ENCODE measurements around the gene FBXW4.

FBXW4 gene

DNA sequence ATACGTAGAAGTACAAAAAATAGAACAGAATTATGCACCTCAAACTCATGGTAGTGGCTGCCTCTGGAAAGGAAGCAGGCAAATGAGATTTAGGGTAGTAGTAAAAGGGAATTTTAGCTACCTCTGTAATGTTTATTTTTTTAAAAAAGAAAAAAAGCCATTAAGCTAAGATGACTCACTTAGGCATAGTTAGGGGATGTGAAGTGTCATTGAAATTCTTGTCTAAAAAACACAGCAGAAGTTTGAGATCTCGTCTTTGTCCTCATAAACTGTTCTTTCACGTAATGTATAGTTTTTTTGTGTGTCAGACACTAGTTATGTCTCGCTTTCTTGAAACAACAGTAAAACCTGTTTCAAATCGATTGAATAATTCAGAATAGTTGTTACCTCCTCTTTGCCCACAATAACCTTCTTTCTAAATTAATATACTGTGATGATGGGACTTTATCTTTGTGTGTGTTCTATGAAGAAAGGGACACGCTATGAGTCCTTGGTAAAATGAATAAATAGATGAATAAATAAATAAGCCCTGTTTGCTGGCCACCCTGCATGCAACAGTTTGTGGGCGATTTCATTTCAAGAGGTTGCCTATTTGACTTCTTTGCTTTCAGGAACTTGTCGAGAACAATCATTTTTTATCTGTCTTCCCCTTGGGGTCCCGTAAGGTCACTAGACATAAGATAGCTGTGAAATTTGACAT is 14.5 kb upstream of the FBXW4 start:
- H2BK5ac ChIP-seq (ENCODE audit: low read length), result no peak overlapping the region
- no CpG with 5 or more reads among the region's 9 CpGs for WGBS (ENCODE audit: extremely low coverage, insufficient coverage, low lambda C conversion rate)
- H3K27me3 ChIP-seq (ENCODE audit: insufficient read depth, low read length, poor library complexity), result no peaks in the 10 kb centered on the region

DNA sequence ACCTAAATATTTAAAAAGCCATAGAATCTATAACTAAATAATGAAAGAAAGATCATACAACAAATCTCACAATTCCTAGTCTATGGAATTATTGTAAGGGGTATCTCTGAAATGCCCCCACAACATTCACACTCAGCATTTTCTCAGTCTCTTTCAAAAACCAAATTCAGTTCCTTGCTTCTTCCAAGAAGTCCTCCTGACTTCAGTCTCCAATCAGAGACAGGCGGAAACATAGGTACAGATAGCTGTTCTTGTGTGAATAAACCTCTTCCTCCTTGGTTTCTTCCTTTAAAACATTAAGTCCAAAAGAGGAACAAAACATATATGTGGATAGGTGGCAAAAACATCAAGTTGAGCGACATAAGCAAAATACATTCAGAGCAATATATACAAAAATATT is 13.9 kb upstream of the FBXW4 start:
- Histone ChIP-seq H3K4me3 (ENCODE audit: low read length) (no peak overlapping the region), H3K27ac (ENCODE audit: low read depth, low read length) (no peak overlapping the region), H3K9ac (ENCODE audit: low read length) (no peak overlapping the region), H3K79me1 (ENCODE audit: low read length) (no peaks in the 10 kb centered on the region), H3K4me1 (ENCODE audit: control insufficient read depth, low read depth, low read length) (peaks cover 3% of the 10 kb centered on the region), H3K23ac (ENCODE audit: low read length) (no peak overlapping the region), H3K4me2 (ENCODE audit: low read length) (no peak overlapping the region), H2BK120ac (ENCODE audit: low read depth, low read length) (no peak overlapping the region), H3K36me3 (ENCODE audit: control insufficient read depth, insufficient read depth, low read length) (no peaks in the 10 kb centered on the region), H4K8ac (ENCODE audit: low read depth, low read length) (no peak overlapping the region), H3K4ac (ENCODE audit: low read depth, low read length) (no peak overlapping the region), H3K56ac (ENCODE audit: low read length) (no peak overlapping the region), H2BK15ac (replicated peaks; ENCODE audit: low read depth) (no peak overlapping the region), H3K18ac (ENCODE audit: low read length) (no peak overlapping the region), H2BK5ac (ENCODE audit: low read length) (no peak overlapping the region), H4K5ac (ENCODE audit: low read length) (no peak overlapping the region), H2AK5ac (ENCODE audit: low read length) (no peak overlapping the region), H3K79me2 (ENCODE audit: control insufficient read depth, insufficient read depth, low read length) (no peaks in the 10 kb centered on the region), H3K27me3 (ENCODE audit: insufficient read depth, low read length, poor library complexity) (no peaks in the 10 kb centered on the region)
- no CpG with 5 or more reads among the region's 2 CpGs for whole genome bisulfite sequencing (ENCODE audit: extremely low coverage, insufficient coverage, low lambda C conversion rate)
- no peak for DNase-seq

More for the DNA sequence above, 14.5 kb upstream of the FBXW4 start:
- H3K18ac ChIP-seq (ENCODE audit: low read length), result no peak overlapping the region
- no peak overlapping the region for H3K56ac ChIP-seq (ENCODE audit: low read length)
- no peak overlapping the region for H3K4me3 ChIP-seq (ENCODE audit: low read length)
- H3K4me2 ChIP-seq (ENCODE audit: low read length), result no peak overlapping the region
- no peak overlapping the region for H2BK15ac ChIP-seq (replicated peaks; ENCODE audit: low read depth)
- no peak overlapping the region for H2AK5ac ChIP-seq (ENCODE audit: low read length)
- peaks cover 3% of the 10 kb centered on the region for H3K4me1 ChIP-seq (ENCODE audit: control insufficient read depth, low read depth, low read length)
- H3K36me3 ChIP-seq (ENCODE audit: control insufficient read depth, insufficient read depth, low read length), result no peaks in the 10 kb centered on the region
- H3K27ac ChIP-seq (ENCODE audit: low read depth, low read length), result no peak overlapping the region
- H3K79me1 ChIP-seq (ENCODE audit: low read length), result no peaks in the 10 kb centered on the region
- no peak overlapping the region for H3K4ac ChIP-seq (ENCODE audit: low read depth, low read length)
- H3K23ac ChIP-seq (ENCODE audit: low read length), result no peak overlapping the region
- H2BK120ac ChIP-seq (ENCODE audit: low read depth, low read length), result no peak overlapping the region
- no peak for DNase-seq
- no peaks in the 10 kb centered on the region for H3K79me2 ChIP-seq (ENCODE audit: control insufficient read depth, insufficient read depth, low read length)
- no peak overlapping the region for H3K9ac ChIP-seq (ENCODE audit: low read length)
- H4K8ac ChIP-seq (ENCODE audit: low read depth, low read length), result no peak overlapping the region
- no peak overlapping the region for H4K5ac ChIP-seq (ENCODE audit: low read length)

DNA sequence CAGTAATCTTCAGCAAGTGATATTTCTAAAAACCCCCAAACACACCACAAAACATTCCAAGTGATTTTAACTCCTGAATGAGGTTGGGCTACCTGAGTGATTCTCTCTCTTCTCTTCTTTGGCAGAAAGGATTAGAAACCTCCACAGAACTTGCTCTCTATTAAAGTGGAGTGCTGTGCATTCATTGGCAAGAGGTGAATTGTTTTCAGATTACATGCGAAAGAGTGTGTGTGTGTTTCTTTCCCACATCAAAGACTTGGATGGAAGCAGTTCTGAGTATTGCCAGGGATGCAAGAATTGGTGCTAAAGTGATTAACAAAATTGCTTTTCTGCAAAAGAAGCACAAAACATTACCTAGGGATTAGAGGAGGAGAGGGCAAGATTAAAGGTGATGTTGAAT is 13.1 kb upstream of the FBXW4 start:
- no peak overlapping the region for H4K8ac ChIP-seq (ENCODE audit: low read depth, low read length)
- H2BK5ac ChIP-seq (ENCODE audit: low read length), result no peak overlapping the region
- no CpG with 5 or more reads among the region's 1 CpG for WGBS (ENCODE audit: extremely low coverage, insufficient coverage, low lambda C conversion rate)
- no peak overlapping the region for H2BK120ac ChIP-seq (ENCODE audit: low read depth, low read length)
- DNase-seq, result no peak
- H2BK15ac ChIP-seq (replicated peaks; ENCODE audit: low read depth), result no peak overlapping the region
- no peak overlapping the region for H3K4me2 ChIP-seq (ENCODE audit: low read length)
- H3K56ac ChIP-seq (ENCODE audit: low read length), result no peak overlapping the region
- H3K36me3 ChIP-seq (ENCODE audit: control insufficient read depth, insufficient read depth, low read length), result no peaks in the 10 kb centered on the region
- H3K9ac ChIP-seq (ENCODE audit: low read length), result no peak overlapping the region
- no peaks in the 10 kb centered on the region for H3K79me1 ChIP-seq (ENCODE audit: low read length)
- H3K27ac ChIP-seq (ENCODE audit: low read depth, low read length), result no peak overlapping the region
- no peak overlapping the region for H3K4ac ChIP-seq (ENCODE audit: low read depth, low read length)
- H3K4me3 ChIP-seq (ENCODE audit: low read length), result no peak overlapping the region
- H3K18ac ChIP-seq (ENCODE audit: low read length), result no peak overlapping the region
- no peak overlapping the region for H2AK5ac ChIP-seq (ENCODE audit: low read length)
- H4K5ac ChIP-seq (ENCODE audit: low read length), result no peak overlapping the region
- H3K4me1 ChIP-seq (ENCODE audit: control insufficient read depth, low read depth, low read length), result peaks cover 3% of the 10 kb centered on the region
- no peaks in the 10 kb centered on the region for H3K79me2 ChIP-seq (ENCODE audit: control insufficient read depth, insufficient read depth, low read length)
- no peak overlapping the region for H3K23ac ChIP-seq (ENCODE audit: low read length)
- H3K27me3 ChIP-seq (ENCODE audit: insufficient read depth, low read length, poor library complexity), result no peaks in the 10 kb centered on the region

DNA sequence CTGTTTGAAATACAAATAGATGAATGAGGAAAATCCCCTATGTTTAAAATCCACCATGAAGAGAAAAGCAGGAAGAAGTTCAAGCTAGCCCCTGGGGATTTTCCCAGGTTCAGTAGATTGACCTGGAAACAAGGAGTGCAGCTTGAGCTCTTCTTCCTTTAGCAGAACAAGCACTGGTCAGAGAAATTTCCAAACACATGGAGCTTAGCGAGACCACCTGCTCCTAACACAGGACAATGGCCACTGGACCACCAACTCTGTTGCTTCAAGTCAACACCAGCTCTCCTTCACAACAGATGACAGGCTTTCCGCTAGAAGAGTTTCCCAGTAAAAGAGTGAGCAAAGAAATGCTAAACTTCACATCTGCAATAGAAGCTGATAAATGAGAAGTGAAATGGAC is 9.4 kb upstream of the FBXW4 start:
- Histone ChIP-seq H3K36me3 (ENCODE audit: control insufficient read depth, insufficient read depth, low read length) (no peaks in the 10 kb centered on the region), H3K23ac (ENCODE audit: low read length) (no peak overlapping the region), H3K4me1 (ENCODE audit: control insufficient read depth, low read depth, low read length) (peaks cover 3% of the 10 kb centered on the region), H3K4ac (ENCODE audit: low read depth, low read length) (no peak overlapping the region), H3K4me2 (ENCODE audit: low read length) (no peak overlapping the region), H3K79me1 (ENCODE audit: low read length) (no peaks in the 10 kb centered on the region), H4K8ac (ENCODE audit: low read depth, low read length) (no peak overlapping the region), H3K4me3 (ENCODE audit: low read length) (no peak overlapping the region), H2BK5ac (ENCODE audit: low read length) (no peak overlapping the region), H3K27ac (ENCODE audit: low read depth, low read length) (no peak overlapping the region), H3K79me2 (ENCODE audit: control insufficient read depth, insufficient read depth, low read length) (no peaks in the 10 kb centered on the region), H2BK15ac (replicated peaks; ENCODE audit: low read depth) (no peak overlapping the region), H4K5ac (ENCODE audit: low read length) (no peak overlapping the region), H3K9ac (ENCODE audit: low read length) (no peak overlapping the region), H3K27me3 (ENCODE audit: insufficient read depth, low read length, poor library complexity) (no peaks in the 10 kb centered on the region), H3K18ac (ENCODE audit: low read length) (no peak overlapping the region), H3K56ac (ENCODE audit: low read length) (no peak overlapping the region), H2AK5ac (ENCODE audit: low read length) (no peak overlapping the region), H2BK120ac (ENCODE audit: low read depth, low read length) (no peak overlapping the region)
- WGBS (ENCODE audit: extremely low coverage, insufficient coverage, low lambda C conversion rate), result no CpG with 5 or more reads among the region's 2 CpGs
- no peak for DNase-seq

DNA sequence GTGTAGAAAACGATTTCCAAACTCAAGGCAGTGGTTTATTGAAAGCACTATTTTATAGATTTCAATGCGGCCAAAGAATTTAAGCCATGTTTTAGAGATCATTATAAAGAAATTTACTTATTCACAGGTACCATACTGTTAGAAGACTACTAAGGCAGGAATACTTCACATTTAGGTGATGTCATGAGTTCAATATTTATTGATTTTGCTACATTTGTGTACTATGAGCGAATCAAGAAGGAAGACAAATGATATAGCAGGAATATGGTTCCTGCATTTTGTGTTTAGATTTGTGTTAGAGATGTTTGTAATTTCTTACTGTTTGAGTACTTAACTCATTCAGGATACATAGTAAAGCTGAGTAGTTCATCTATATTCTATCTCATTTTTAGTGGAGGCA is 1.7 kb upstream of the FBXW4 start:
- Histone ChIP-seq H3K36me3 (ENCODE audit: control insufficient read depth, insufficient read depth, low read length) (no peaks in the 10 kb centered on the region), H3K4me2 (ENCODE audit: low read length) (no peak overlapping the region), H2BK120ac (ENCODE audit: low read depth, low read length) (no peak overlapping the region), H3K27ac (ENCODE audit: low read depth, low read length) (no peak overlapping the region), H3K4ac (ENCODE audit: low read depth, low read length) (no peak overlapping the region), H3K56ac (ENCODE audit: low read length) (no peak overlapping the region), H3K79me2 (ENCODE audit: control insufficient read depth, insufficient read depth, low read length) (peaks cover 2% of the 10 kb centered on the region), H2AK5ac (ENCODE audit: low read length) (no peak overlapping the region), H3K79me1 (ENCODE audit: low read length) (peaks cover 2% of the 10 kb centered on the region), H3K18ac (ENCODE audit: low read length) (no peak overlapping the region), H3K4me1 (ENCODE audit: control insufficient read depth, low read depth, low read length) (peaks cover 4% of the 10 kb centered on the region), H3K4me3 (ENCODE audit: low read length) (no peak overlapping the region), H2BK15ac (replicated peaks; ENCODE audit: low read depth) (no peak overlapping the region), H4K5ac (ENCODE audit: low read length) (no peak overlapping the region), H2BK5ac (ENCODE audit: low read length) (no peak overlapping the region), H3K27me3 (ENCODE audit: insufficient read depth, low read length, poor library complexity) (no peaks in the 10 kb centered on the region), H3K23ac (ENCODE audit: low read length) (no peak overlapping the region), H3K9ac (ENCODE audit: low read length) (no peak overlapping the region), H4K8ac (ENCODE audit: low read depth, low read length) (no peak overlapping the region)
- no peak for DNase-seq
- no CpG with 5 or more reads among the region's 3 CpGs for WGBS (ENCODE audit: extremely low coverage, insufficient coverage, low lambda C conversion rate)

DNA sequence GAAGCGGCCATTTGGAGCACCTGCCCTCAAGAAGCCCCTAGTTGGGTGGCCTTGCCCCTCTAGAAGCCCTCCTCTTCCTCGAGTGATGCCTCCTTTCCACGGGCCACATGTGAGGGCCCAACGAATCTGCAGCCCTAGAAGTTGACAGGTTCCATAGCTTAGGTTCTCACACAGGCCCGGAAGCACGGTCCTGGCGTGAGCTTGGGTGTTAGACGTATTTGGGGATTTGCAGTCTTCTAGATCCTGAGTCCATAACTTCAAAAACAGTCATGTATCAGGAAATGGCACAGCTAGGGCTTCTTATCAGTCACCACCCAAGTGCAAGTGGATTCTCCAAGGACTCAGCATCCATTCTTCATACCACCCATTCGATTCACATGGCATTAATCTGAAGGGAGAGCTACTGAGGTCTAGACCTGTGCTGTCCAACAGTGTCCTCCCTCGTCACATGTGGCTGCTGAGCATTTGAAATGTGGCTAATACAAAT is 477 bp upstream of the FBXW4 start:
- Histone ChIP-seq H3K4me1 (ENCODE audit: control insufficient read depth, low read depth, low read length) (peaks cover 6% of the 10 kb centered on the region), H3K4ac (ENCODE audit: low read depth, low read length) (no peak overlapping the region)
- WGBS (ENCODE audit: extremely low coverage, insufficient coverage, low lambda C conversion rate), result no CpG with 5 or more reads among the region's 10 CpGs

More for the DNA sequence above, 477 bp upstream of the FBXW4 start:
- Histone ChIP-seq H2BK15ac (replicated peaks; ENCODE audit: low read depth) (no peak overlapping the region), H3K56ac (ENCODE audit: low read length) (peak overlapping the region; percentile 99), H3K79me1 (ENCODE audit: low read length) (peaks cover 8% of the 10 kb centered on the region), H3K4me2 (ENCODE audit: low read length) (peak overlapping the region; percentile 88), H3K27ac (ENCODE audit: low read depth, low read length) (no peak overlapping the region), H3K23ac (ENCODE audit: low read length) (no peak overlapping the region), H4K5ac (ENCODE audit: low read length) (no peak overlapping the region), H2BK5ac (ENCODE audit: low read length) (no peak overlapping the region), H3K27me3 (ENCODE audit: insufficient read depth, low read length, poor library complexity) (no peaks in the 10 kb centered on the region), H2BK120ac (ENCODE audit: low read depth, low read length) (no peak overlapping the region), H3K79me2 (ENCODE audit: control insufficient read depth, insufficient read depth, low read length) (peaks cover 2% of the 10 kb centered on the region), H3K36me3 (ENCODE audit: control insufficient read depth, insufficient read depth, low read length) (no peaks in the 10 kb centered on the region), H3K4me3 (ENCODE audit: low read length) (no peak overlapping the region), H4K8ac (ENCODE audit: low read depth, low read length) (no peak overlapping the region), H2AK5ac (ENCODE audit: low read length) (peak overlapping the region; percentile 14), H3K18ac (ENCODE audit: low read length) (no peak overlapping the region), H3K9ac (ENCODE audit: low read length) (peak overlapping the region; percentile 5)
- no peak for DNase-seq
